DOHH2 (cell line): Measurements from ENCODE around the gene TWIST2.

ENCODE experiments used
- CTCF ChIP-seq: fragments of 200-600 bp; sonication (generic); IDR thresholded peaks from one replicate; pipeline ENCODE4 v1.5.1; 2014; ENCODE audit warnings: antibody characterized with exemption, mild to moderate bottlenecking, low read depth, low read length; ENCODE audit not compliant: poor library complexity, severe bottlenecking
- EZH2phosphoT487 ChIP-seq: fragments of 200-600 bp; sonication (generic); IDR thresholded peaks from 2 replicates; pipeline ENCODE4 v1.6.1; 2017; ENCODE audit warnings: borderline replicate concordance, mild to moderate bottlenecking, antibody characterized with exemption, low read length, moderate library complexity, mixed read lengths

- TF ChIP-seq CTCF = no peak
- TF ChIP-seq EZH2phosphoT487 = no peak
These were observed 81.6 kb downstream of the TWIST2 start for GRCh38 chr2:238929242-238930081.
